C4-2B (cell line): ENCODE results near the gene ATG10.

Experiments
- H3K27ac ChIP-seq: fragments of 450-650 bp; 2 replicates; pipeline ENCODE4 v1.5.1; 2017
- CTCF ChIP-seq: fragments of 450-650 bp; conservative IDR thresholded peaks from 2 replicates; pipeline ENCODE4 v1.5.1; 2017; ENCODE audit warnings: mild to moderate bottlenecking
- ZFX ChIP-seq: fragments of 450-650 bp; IDR thresholded peaks from 2 replicates; pipeline ENCODE4 v1.6.1; 2017

Gene ATG10

DNA sequence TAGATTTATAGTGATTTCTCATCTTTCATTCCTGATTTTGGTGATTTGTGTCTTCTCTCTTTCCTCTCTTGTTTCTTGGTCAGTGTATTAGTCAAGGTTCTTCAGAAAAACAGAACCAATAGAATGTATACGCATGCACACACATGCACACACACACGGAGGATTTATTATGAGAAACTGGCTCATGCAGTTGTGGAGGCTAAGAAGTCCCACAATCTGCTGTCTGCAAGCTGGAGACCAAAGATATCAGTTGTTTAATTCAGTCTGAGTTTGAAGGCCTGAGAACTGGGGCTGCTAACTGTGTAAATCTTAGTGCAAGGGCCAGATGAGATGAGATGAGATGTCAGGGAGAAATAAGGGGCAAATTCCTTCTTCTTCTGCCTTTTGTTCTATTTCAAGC is 312.1 kb downstream of the ATG10 start:
- TF ChIP-seq CTCF (no peak), ZFX (no peak)
- H3K27ac ChIP-seq = no peak overlapping the region

DNA sequence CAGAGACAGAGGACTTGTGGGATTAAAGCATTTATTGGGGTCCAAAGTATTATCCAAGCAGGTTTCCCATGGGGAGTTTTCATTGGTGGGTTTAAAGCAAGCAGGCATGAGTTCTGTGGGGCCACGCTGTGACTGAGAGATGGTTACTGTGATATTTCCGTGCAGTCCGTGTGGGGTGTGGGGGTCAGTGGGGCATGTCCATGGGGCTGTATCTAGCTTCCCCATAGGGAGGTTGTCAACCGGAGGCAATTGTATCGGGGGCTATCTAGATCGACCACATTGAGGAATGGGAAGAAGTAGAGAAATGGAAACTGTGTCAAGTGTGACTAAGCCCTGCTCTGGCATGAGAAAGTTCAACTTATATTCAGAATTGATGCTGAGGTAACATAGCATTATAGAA is 313.4 kb downstream of the ATG10 start:
- TF ChIP-seq ZFX (no peak), CTCF (no peak)

DNA sequence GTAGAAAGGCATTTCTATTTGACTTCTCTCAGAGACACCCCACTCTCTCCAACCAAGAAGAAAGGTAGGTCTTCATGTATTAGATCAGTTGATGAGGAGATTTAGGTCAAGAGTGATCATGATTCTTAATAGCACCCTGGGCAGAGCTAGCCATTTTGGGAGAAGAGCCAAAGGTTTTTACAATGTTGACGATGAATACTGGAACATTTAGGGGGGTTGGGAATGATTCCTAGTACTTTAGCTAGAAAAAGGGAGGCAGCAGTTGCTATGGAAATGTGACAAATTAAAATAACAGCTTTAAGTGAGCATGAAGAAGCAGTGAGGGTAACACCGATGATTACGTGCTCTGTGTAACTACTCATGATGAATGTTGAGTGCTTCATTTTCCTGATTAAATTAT is 315.8 kb downstream of the ATG10 start:
- no peak overlapping the region for H3K27ac ChIP-seq
- TF ChIP-seq CTCF = no peak
- no peak for TF ChIP-seq ZFX

More for the DNA sequence above, 313.4 kb downstream of the ATG10 start:
- no peak overlapping the region for H3K27ac ChIP-seq

DNA sequence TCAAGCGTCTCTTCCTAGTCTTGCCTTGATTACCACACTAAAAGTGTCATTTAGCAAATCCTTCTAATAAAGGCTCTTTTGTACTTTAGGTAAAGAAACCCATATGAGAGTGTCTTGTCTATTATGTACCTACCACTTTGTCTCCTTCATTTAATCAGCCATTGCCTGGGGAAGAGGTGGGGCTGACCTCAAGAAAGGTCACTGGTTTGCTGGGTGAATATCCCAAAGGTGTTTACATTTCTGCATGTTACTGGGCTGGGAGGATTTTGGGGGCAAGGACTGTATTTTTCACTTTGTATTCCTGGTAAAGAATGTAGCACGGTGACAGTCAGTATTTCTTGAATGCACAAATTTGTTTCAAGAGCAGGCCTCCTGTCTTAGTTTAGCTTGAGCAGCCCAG is 318.2 kb downstream of the ATG10 start:
- TF ChIP-seq ZFX = no peak
- no peak for TF ChIP-seq CTCF
- H3K27ac ChIP-seq = no peak overlapping the region

DNA sequence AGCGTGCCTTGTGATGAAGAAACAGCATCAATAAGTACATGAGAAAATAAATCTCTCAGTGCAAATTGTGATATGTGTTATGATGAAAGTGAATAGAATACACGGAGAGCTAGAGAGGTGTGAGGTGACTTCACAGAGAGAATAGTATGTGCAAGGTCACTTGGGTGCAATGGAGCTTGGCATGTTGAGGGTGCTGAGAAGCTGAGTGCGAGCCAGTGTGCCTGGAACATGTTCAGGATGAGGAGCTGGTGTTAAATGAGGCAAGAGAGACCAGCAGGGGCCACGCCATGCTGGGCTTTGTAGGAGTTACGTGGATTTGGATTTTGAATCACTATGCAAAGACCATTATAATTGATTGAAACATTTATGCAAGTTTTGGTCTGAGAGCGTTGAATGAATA is 319.1 kb downstream of the ATG10 start:
- TF ChIP-seq CTCF (no peak), ZFX (no peak)
- no peak overlapping the region for H3K27ac ChIP-seq

- TF ChIP-seq CTCF (no peak), ZFX (no peak)
- no peak overlapping the region for H3K27ac ChIP-seq
Measured at GRCh38 chr5:82291420-82291819, 319.6 kb downstream of the ATG10 start.

GRCh38 chr5:82295144-82295543 is 323.3 kb downstream of the ATG10 start:
- H3K27ac ChIP-seq = no peak overlapping the region
- no peak for TF ChIP-seq CTCF
- TF ChIP-seq ZFX = no peak
